Kasumi-1 (cell line): ENCODE measurements around the gene FAM9B.

Experiments
- DNase-seq, 2 experiments: peaks; one replicate each; lab custom pipeline; 2025; lab: John Stamatoyannopoulos, UW

Gene FAM9B

DNA sequence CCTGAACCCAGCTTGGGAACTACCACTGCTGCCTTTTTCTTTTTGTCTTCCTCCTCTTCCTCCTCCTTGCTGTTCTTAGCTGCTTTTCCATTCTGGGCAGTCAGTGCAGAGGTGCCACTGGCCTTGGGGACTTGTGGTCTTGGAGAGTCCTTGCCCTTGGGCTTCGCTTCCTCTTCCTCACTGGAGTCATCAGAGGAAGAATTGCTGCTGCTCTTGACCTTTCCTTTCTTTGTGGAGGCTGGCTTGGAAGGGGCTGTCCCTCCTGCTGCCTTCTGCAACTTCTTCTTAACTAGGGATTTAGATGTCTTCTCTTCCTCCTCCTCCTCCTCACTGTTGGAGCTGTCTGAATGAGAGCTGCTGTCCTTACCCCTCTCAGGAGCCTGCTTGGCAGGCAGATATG, 53.2 kb downstream of the FAM9B start:
- no peak for DNase-seq
